LNCaP clone FGC (cell line): ENCODE data around the gene SNTB2.
"Not testable (repeated sequence)": the region's sequence is repeated elsewhere in the genome, so short reads cannot be mapped to it uniquely, and the experiment has no call there.

Source experiments
- DNase-seq: peaks from one replicate; pipeline ENCODE4 v3.0.0-alpha.2; 2011; ENCODE audit warnings: low read depth
- H3K4me3 ChIP-seq: 2 replicates; pipeline ENCODE4 v1.5.1; 2011; ENCODE audit warnings: mild to moderate bottlenecking, low read depth, low read length, control low read depth
- TF ChIP-seq, protein P1 (sequence below): IDR thresholded peaks from 2 replicates; pipeline ENCODE4 v1.5.1; 2012; ENCODE audit warnings: mild to moderate bottlenecking; ENCODE audit not compliant: control insufficient read depth, insufficient read depth; ENCODE audit errors: extremely low read depth

SNTB2 gene

DNA sequence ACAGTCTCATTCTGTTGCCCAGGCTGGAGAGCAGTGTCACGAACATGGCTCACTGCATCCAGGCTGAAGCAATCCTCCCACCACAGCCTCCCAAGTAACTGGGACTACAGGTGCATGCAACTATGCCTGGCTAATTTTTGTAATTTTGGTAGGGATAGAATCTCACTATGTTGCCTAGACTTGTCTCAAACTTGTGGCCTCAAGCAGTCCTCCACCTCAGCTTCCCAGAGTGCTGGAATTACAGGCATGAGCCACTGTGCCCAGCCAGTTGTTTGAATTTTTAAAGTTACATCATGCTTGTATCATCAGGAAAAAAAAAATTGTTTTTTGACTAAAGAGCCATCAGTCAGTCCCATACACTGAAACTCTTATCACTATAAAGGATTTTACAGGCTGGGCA is 107.1 kb downstream of the SNTB2 start:
- TF ChIP-seq, protein P1, sequence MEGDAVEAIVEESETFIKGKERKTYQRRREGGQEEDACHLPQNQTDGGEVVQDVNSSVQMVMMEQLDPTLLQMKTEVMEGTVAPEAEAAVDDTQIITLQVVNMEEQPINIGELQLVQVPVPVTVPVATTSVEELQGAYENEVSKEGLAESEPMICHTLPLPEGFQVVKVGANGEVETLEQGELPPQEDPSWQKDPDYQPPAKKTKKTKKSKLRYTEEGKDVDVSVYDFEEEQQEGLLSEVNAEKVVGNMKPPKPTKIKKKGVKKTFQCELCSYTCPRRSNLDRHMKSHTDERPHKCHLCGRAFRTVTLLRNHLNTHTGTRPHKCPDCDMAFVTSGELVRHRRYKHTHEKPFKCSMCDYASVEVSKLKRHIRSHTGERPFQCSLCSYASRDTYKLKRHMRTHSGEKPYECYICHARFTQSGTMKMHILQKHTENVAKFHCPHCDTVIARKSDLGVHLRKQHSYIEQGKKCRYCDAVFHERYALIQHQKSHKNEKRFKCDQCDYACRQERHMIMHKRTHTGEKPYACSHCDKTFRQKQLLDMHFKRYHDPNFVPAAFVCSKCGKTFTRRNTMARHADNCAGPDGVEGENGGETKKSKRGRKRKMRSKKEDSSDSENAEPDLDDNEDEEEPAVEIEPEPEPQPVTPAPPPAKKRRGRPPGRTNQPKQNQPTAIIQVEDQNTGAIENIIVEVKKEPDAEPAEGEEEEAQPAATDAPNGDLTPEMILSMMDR = no peak
- DNase-seq = no peak

DNA sequence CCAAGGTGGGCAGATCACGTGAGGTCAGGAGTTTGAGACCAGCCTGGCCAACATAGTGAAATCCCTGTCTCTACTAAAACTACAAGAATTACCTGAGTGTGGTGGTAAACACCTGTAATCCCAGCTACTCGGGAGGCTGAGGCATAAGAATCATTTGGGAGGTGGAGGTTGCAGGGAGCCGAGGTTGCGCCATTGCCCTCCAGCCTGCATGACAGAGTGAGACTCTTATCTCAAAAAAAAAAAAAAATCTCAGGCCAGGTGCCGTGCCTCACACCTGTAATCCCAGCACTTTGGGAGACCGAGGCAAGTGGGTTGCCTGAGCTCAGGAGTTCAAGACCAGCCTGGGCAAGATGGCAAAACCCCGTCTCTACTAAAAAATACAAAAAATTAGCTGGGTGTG is 109.8 kb downstream of the SNTB2 start:
- DNase-seq = not testable (repeated sequence)

More for the DNA sequence above, 107.1 kb downstream of the SNTB2 start:
- H3K4me3 ChIP-seq = no peak overlapping the region

GRCh38 chr16:69298261-69298660 is 111.3 kb downstream of the SNTB2 start:
- no peak overlapping the region for H3K4me3 ChIP-seq
- TF ChIP-seq, protein P1 = no peak
- no peak for DNase-seq

More for the DNA sequence above, 109.8 kb downstream of the SNTB2 start:
- not testable (repeated sequence) for H3K4me3 ChIP-seq

DNA sequence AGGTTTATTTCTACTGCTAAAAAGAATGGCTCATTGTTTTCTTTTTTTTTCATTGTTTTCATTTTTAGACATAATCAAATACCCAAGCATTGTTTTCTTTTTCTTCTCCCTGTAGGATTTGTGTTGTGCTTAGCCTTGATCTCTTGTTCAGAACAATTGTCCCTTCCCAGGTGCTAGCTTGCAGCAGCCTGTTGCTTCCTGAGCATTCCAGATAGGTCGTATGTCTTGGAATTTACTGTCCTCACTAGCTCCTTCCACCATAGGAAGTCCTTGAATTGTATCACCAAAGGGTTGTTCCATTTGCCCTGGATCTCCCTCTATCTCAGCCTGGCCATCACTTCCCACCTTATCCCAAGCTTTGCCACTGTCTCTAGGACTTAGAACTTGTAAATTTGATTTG is 114.2 kb downstream of the SNTB2 start:
- H3K4me3 ChIP-seq = no peak overlapping the region
- DNase-seq = no peak
- TF ChIP-seq, protein P1 = no peak

DNA sequence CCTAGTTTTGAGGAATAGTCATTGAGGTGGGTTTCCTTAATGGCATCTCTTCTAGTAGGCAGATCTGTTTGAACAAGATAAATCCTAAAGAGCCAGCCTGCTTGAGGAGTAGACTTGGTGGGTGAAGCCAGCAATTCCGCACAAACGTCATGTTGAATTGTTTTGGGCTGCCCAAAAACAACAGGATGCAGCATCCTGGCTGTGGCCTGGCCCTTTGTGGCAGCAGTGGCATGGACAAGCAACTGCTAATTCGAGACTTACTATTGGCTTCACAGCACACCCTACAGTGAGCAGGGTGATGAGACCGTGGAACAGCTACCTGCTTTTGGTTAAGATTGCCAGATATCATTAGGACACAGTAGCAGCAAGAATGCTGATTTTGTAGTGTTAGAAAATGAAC is 114.9 kb downstream of the SNTB2 start:
- TF ChIP-seq, protein P1 = no peak
- no peak overlapping the region for H3K4me3 ChIP-seq
- no peak for DNase-seq

DNA sequence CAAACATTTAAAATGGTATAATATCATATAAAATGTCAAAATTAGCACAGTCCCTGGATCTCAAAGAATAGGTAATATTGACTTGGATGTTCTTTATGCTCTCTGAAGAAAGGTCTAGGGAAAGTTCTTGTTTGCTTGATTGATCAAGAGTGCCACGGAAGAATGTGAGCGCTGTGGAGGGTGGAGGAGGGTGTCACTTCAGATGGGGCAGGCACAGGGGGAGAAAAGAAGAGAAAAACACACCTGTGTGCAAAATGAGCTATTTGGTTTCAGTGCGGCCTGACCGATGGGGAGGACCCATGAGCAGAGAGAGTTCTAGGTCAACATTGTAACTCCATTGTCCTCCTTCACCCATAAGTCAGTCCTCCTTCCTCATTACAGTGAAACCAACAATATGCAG is 115.3 kb downstream of the SNTB2 start:
- TF ChIP-seq, protein P1 = no peak
- H3K4me3 ChIP-seq = no peak overlapping the region
- no peak for DNase-seq

DNA sequence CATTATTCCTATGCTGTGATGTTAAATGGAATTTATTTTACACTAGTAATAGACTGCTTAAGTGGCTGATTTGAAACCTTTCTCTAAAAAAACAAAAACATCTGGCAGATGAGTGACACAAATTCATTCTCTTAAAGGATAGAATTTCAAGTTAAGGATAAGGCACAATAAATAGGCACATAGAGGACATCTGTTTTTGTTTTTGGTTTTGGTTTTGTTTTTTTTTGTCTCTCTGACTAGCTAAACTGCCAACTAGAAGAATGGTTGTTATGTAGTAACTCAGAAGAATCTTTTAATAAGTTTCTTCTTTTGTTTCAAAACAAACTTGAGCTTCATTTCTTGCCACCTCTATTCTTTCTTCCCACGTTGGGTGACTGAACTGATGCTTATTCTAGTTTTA is 119.1 kb downstream of the SNTB2 start:
- H3K4me3 ChIP-seq = no peak overlapping the region
- no peak for DNase-seq
- TF ChIP-seq, protein P1 = no peak
